OCI-LY3 (cell line): ENCODE data around the gene RIMKLB.

Source experiments
- CTCF ChIP-seq: fragments of 200-600, 300-600 bp; sonication (generic); IDR thresholded peaks from 2 replicates; pipeline ENCODE4 v1.5.1; 2014; ENCODE audit warnings: antibody characterized with exemption, low read length, low read depth
- EZH2phosphoT487 ChIP-seq: fragments of 200-600 bp; shearing (Covaris generic); IDR thresholded peaks from 2 replicates; pipeline ENCODE4 v1.6.1; 2018; ENCODE audit warnings: antibody characterized with exemption, mixed run types, low read depth

GRCh38 chr12:8813572-8814357 lies 116.0 kb downstream of the RIMKLB start:
- no peak for TF ChIP-seq CTCF
- TF ChIP-seq EZH2phosphoT487, result no peak
